GM21737 (cell line): Measurements from ENCODE around the gene DMD.
"Not testable (repeated sequence)": the region's sequence is repeated elsewhere in the genome, so short reads cannot be mapped to it uniquely, and the experiment has no call there.

Experiments
- ATAC-seq: cut with Tn5 transposase; IDR thresholded peaks from one replicate; pipeline ENCODE4 v1.9.1; 2021; ENCODE audit warnings: mild to moderate bottlenecking, moderate library complexity; ENCODE audit not compliant: unreplicated experiment

The DMD gene

DNA sequence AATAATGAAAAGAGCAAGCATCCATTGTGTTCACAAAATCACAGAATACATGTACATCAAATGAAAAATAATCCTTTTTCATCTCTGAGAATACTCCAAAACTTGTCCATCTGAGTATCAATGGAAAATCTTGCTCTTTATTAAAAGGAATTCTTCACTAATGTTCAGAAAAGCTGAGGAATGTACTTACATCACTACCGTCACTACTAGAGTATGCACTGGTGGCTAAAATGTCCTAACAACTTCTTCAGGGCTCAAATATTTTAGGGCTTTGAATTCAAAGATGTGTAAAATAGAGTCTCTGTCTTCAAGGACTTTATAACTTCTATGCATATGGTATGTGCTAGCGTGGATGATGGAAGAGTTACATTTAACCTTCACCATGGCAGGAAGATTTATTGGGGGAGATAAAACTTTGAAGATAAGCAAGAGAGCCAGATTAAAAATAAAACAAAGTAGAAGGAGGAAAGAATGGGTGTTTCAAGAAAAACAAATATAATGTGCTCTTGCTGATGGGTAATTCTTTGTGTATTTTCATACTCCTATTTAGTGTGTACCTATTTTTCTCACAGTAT is 55.1 kb downstream of the DMD start:
- ATAC-seq: no peak

DNA sequence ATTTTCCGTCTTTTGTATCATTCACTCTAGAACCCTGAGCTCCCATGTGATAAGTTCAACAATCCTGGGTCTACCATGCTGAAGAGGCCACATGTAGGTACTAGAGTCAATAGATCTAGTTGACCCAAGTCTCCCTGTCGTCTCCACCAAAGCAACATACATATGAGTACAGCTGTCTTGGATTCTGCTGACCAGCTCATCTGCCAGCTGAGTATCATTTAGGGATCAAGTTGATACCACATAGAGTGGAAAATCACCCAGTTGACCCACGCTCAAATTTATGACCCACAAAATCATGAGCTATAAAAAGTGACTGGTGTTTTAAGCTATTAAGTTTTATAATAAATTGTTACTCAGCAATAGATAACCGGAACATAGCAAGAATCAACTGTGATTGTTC is 61.8 kb downstream of the DMD start:
- ATAC-seq: no peak

DNA sequence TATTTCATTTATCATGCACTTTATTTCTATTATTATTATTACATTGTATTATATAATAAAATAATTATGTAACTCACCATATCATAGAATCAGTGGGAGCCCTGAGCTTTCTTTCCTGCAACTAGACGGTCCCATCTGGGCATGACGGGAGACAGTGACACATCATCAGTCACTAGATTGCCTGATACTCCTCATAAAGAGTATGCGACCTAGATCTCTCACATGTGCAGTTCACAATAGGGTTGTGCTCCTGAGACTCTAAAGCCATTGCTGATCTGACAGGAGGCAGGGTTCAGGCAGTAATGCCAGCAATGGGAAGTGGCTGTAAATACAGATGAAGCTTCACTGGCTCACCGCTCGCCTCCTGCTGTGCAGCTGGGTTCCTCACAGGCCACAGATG is 62.3 kb downstream of the DMD start:
- no peak for ATAC-seq

DNA sequence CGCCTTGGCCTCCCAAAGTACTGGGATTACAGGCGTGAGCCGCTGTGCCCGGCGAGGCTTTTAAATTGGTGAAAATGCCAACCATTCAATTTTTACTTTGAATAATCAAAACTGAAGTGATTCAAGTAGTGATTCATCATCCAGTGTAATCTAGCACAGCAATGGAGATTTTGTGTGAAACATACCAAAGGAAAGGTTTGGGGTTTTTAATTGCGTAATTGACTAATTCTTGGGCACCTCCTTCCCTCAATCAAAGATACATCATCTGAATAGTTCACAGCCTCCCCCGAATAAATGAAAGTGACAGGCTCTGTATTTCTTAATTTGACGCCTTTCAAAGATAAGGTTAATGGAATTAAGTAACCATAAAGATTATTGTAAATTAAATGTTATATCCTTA is 69.0 kb downstream of the DMD start:
- no peak for ATAC-seq

DNA sequence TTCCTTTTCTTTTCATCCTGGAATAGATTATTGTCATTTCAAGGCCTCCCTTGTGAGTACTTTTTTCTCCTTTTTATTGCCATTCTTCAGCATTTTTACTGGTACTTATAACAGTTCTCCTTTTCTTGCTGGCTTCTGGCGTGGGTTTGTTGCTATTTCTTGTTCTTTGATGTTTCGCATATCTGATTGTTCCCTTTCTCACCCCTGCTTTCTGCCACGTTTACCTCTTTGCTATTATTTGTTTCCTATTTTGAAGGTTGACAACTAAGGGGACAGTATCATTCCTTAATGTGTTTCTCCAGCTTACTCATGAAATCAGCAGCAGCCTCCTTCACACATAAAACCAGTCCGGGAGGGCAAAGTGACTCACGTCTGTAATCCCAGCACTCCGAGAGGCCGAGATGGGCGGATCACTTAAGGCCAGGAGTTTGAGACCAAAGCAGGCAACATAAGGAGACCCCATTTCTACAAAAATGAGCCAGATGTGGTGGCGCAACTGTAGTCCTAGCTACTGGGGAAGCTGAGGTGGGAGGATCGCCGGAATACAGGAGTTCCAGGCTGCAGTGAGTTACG is 72.6 kb downstream of the DMD start:
- no peak for ATAC-seq

DNA sequence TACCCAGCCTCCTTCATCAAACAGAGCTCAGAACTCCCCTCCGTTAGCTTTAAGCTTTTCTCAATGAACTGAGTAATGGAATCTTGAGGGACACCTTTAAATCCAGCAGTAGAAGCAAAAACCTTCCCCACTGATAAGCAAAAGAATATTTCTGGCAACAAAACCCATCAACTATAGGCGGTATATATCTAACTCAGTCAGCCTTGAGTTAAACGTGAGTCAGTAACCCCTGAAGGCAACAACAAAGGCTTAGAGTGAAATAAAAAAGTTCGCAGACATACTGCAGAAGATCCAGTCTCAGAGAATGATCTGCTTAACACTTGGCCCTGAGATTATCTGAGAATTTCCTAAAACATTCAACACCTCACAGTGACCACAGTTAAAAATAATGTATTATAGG is 77.2 kb downstream of the DMD start:
- no peak for ATAC-seq

DNA sequence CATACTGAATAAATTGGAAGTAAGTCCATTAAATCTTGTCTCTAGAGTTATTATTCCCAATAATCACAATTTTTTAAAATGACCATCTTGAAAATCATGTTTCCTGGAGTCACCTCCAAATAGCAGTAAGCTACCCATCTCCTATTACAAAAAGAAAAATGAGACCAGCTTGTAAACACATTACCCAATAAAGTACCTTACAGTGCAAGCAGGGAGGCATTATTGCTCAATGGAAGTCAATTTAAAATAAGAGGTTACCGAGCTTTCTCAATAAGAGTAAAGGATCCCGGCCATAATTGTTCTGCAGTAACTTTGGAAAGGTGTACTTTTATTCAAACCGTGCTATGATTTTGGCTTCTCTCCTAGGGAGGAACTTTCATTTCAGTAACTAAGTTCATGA is 78.0 kb downstream of the DMD start:
- no peak for ATAC-seq

DNA sequence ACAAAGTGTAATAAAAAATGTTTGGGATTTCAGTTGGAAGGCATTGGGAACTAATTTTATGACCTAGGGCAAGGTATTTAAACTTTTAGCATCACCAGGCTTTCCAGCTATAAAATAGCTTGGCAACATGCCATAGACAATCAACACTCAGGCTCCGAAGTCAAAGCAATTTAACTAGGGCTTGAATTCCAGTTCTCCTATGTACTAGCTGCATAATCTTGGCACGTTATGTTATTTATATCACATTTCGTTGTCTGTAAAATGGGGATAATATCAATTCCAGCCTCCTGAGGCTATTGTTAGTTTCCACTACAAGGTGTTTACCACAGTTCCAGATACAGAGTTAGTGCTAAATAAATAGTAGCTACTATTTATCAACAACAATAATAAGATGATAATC is 78.8 kb downstream of the DMD start:
- ATAC-seq: no peak

DNA sequence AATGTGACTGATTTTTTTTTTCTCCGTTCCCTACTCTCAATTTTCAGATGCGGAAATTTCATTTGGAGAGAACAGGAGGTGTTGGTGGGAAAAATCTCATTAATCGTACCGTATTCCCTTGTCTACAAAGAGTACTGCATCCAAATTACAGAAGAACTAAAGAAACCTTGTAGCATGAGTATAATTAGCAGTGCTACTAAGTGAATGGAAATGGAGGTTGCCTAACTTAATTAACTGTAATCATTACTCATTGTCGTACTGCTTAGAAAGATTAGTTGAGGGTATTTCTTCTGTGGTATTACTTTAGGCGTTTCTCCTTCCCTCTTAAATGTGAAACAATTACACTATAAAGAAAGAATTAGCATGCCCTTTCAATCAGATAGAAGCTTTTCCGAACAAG is 81.7 kb downstream of the DMD start:
- ATAC-seq: no peak

DNA sequence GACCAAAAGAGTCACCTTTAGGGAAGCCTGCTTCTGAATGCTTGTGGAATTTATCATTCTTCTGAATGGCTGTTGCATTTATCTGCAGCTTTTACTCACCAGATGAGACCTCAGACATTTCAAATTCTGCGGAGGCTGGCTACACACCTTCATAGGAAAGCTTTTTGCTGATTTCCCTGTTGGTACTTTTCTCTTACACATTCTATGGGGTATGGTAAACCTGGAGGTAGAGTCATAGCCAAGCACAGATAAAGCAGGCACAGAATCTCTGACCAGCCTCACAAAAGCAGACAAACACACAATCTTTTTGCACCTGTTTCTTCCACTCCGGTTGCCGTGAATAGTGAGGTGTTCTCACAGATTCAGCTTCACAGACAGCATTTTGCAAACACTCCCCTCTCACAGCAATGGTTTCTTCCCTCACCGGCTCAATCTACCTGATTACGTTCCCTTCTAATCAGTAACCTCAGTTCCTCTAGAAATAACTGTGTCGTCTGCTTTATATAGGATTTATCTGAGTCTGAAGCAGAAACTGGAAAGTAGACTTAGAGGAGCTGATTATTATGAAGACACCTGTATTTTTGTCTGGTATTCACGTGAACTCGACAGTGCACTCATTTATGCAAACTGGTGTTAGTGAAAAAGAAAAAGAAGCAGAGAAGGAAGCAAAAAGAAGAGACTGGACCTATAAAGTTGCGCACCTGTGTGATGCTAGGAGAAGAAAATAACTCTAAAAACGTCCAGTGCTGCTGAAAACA is 83.1 kb downstream of the DMD start:
- ATAC-seq: no peak

DNA sequence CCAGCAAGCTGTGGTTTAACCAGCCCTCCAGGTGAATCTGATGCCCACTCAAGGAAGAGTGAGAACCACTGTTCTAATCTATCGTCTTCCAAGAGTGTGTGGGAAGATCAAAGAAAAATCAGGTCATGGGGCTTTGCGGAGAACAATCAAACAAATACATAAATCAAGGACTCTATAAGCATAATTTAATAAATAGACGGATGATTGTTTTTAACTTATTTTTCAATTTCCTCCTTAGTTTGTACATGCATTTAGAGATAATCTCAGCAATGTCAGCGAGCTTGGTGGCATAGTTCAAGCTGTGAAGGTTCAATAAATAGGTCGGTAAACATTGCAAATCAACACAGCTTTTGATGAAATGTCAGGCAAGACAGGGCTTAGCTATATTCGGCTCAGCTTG is 84.9 kb downstream of the DMD start:
- ATAC-seq: no peak

DNA sequence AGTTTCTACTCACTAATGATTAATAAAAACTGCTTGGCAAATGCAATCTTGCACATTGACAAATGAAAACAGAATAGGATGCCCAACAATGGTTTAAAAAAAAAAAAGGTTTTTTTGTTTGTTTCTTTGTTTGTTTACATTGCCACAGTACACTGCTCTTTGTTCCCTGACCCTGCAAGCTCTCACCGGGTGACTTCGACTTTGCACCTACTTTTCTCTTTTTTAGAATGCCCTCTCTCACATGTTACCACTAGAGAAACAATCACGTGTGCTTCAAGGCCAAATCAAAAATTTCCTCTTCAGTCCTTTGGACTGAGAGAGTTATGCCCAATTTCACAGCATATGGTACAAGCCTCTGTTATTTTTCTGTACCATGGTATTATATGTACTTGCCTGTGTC is 101.5 kb downstream of the DMD start:
- no peak for ATAC-seq

DNA sequence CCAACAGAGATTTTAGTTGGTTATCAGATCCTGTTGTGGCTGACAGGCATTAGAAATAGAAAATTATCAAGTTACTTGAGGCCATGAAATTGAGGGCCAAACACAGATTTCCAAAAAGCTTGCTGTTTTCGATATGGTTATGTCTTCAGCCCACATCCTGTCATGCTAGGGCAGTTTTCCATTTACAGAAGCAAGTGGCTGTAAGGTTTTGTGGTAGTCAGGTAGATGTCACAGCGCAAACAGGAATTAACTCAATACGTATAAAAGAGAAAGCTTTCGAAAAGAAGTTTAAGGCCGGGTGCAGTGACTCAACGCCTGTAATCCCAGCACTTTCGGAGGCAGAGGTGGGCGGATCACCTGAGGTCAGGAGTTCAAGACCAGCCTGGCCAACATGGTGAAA is 104.6 kb downstream of the DMD start:
- ATAC-seq: no peak

DNA sequence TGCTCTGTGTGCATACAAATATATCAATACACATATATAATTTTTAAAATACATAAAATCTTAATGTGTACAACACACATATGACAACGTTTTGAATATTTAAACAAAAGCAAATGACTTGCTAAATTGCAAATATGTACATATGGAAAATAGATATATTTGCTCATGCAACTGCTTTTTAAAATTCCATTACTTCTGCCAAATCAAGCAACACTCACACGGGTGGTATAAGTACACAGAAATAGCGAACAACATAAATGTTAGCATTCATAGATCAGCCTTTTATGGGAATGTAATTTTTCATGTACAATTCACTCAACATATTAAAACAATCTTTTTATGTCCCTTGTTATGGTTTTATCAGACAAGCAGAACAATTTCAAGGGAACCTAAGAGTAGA is 116.3 kb downstream of the DMD start:
- no peak for ATAC-seq

DNA sequence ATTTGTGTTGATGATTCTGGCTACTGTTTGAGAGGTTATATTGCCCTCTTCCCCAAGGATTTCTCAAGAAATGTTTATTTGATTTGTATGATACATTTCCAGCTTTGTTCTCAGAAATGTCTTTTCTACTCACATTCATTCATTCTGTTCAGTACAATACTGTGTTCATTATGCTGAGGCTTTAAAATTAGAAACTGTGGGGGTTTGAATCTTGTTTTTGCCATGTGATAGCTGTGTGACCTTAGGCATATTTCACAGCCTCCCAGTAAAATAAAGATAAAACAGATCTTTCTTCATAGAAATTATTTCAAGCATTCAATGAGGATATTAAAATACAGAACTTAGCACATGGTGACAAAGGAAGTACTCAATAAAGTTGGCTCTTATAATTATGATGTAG is 123.9 kb downstream of the DMD start:
- no peak for ATAC-seq

DNA sequence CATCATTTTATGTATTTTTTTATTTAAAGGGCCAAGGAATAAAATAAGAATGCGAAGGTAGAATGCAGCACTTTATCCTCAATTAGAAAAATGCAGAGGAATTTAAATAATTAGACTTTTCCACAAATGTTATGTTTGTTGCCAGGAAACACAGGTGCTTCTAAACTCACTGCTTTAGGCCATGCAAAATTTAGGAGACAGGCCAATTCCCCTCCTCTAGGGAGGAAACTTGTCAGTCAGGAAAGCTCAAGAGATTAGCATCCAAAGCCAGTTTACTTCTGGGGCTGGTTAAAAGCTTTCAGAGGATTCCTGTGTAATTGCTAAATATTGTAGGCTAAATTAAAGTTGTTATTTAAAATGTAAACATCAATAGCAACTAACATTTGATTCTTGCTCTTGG is 124.5 kb downstream of the DMD start:
- no peak for ATAC-seq

DNA sequence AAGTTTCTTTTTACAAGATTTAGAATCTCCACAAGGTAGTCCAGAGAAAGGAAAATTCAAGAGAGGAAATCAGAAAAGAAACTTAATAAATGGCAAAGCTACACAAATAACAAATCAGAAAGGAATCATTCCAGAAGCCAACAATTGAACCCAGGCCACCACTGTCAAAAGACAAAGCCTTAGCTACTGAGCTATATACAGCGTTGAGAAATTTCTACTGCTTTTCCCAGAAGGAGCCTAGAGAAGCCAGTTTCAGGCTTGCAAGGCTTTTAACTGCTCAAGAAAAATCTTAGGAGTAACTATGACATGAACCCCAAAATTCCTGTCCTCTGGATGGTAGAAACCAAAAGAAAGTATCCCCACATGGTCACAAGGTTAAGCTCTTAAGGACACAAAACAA is 129.0 kb downstream of the DMD start:
- ATAC-seq: no peak

DNA sequence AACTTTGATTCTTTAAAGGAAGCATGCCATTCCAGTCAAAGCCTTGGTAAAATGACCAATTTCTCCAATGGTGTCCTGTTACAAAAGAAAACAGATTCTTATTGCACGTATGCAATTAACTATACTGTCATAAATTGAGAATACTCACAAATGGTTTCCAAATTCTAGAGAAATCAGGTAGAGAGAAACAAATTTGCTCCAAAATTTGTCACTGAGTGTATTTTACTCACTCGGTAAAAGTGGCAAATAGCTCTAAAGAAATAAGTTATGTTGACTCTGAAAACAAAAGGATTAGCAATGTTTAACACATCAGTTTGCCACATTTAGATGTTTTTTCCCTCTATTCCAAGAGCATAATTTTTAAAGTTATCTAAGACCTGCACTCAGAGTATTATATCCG is 133.1 kb downstream of the DMD start:
- no peak for ATAC-seq

DNA sequence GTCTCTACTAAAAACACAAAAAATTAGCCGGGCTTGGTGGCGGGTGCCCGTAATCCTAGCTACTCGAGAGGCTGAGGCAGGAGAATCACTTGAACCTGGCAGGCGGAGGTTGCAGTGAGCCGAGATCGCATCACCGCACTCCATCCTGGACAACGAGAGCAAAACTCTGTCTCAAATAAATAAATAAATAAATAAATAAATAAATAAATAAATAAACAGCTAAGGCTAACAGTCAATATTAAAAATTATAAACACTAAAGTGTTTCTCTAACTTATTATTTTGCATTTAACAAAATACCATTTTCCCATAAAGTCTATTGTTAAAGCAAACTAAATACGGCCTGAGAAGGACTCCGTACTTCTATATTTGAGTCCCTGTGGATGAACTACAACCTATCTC is 137.7 kb downstream of the DMD start:
- not testable (repeated sequence) for ATAC-seq

DNA sequence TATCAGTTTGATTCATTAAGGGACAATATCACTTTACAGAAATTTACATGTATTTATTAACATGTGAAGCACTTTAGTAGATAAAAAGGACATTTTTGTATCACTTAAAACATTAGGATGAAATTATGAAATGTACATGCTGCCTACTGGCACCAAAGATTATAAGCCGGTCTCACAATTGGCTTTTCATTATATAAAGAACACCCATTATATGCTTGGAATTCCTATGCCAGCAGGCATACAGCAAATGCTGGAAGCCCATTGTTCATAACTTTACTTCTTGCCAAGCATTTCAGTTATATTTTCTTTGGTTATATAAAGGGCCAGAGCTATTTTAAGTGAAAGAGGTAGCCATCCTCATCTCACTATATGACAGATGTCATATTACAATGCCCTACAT is 145.9 kb downstream of the DMD start:
- ATAC-seq: no peak

DNA sequence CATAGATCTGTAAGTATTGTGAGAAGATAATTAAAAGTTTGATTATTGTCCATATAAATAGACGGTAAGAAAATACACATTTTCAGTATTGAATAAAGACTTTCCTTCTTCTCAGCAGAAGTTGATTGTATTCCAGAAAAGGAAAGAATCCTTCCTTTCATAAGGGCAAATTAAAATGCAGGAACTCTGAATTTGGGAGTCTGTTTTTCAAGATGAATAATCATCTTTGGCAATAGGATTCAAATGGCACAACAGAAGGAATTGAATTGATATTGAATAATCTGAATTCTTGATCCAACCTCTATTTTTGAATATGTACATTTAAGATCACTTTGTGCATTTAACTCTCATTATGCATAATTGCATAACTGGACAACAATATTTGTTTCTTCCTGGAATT is 149.3 kb downstream of the DMD start:
- ATAC-seq: no peak

DNA sequence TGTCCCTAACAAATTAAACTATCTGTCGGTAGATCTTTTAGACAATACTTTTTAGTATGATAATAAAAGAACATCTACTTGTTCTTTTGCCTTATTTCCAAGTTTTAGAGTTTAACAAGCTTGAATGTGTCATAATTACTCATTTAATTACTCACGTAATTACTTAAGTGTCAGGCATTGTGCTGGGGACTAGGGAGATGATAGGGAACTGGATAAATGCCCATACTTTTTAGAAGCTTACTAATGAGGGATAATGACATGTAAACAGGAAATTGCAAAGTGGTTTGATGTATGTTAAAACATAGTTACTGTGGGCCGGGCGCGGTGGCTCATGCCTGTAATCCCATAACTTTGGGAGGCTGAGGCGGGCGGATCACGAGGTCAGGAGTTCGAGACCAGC is 158.3 kb downstream of the DMD start:
- no peak for ATAC-seq

DNA sequence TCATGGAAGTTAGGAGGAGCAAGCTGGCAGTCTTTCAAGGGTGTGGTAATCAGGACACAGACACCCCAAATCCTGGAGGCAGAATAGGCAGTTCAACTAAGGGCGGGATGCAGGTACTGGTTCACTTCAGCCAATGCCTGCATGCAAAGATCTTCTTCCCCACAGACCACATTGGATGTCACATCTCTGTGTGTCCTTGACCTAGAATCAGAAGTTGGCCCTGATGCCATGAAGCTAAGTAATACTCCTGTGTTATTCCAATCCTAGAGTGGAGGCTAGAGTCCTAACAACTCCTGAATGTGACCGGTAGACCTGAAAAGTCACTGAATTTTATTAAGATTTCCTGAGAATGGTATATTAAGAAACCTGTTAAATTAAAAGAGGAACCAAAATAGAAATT is 165.5 kb downstream of the DMD start:
- no peak for ATAC-seq
